HCT116 (cell line): ENCODE measurements around the gene NUP50. TPM values are rescaled to one million over a fixed set of nuclear protein-coding genes. Genes with fewer than 3 reads are reported as not detected.

ENCODE experiments used
- ATAC-seq: fragments of 200-7000 bp; cut with Tn5 transposase; 2 replicates; pipeline ENCODE4 v1.9.1; 2020; ENCODE audit warnings: mild to moderate bottlenecking, moderate library complexity
- BruUV-seq: library from RNA; stranded (reverse); fragments of 400-500 nt; replicated peaks from 2 replicates; lab custom pipeline; 2021; lab: Mats Ljungman, UMichigan
- CTCF ChIA-PET: fragments of 300-600 bp; sonication (Branson Sonifier 250); formaldehyde crosslinking; loops from one replicate; lab custom pipeline; 2021; ENCODE audit warnings: antibody characterized with exemption; lab: Charles Lee
- POLR2A ChIA-PET: fragments of 300-600, 350-600 bp; sonication (Branson Sonifier 250); formaldehyde crosslinking; loops from one replicate; lab custom pipeline; 2021; ENCODE audit warnings: antibody characterized with exemption; lab: Charles Lee
- RAD21 ChIA-PET, 2 experiments: fragments of 300-600 bp; sonication (Branson Sonifier 250); formaldehyde crosslinking; loops; one replicate each; lab custom pipeline; 2023; ENCODE audit warnings: low total read pairs in 2 of 2; ENCODE audit not compliant: uncharacterized antibody in 2 of 2, unreplicated experiment in 2 of 2, low non-redundant PET in 1 of 2; lab: Charles Lee
- DNase-seq: peaks from one replicate; pipeline ENCODE4 v3.0.0-alpha.2; 2010; ENCODE audit warnings: low read depth, low spot score
- H2AFZ ChIP-seq: fragments of 200-600 bp; shearing (Covaris generic), sonication (generic); 2 replicates; pipeline ENCODE4 v1.6.1; 2017; ENCODE audit warnings: low read depth, mixed run types, mixed read lengths, antibody characterized with exemption, low read length; ENCODE audit not compliant: poor library complexity, severe bottlenecking
- H3K27ac ChIP-seq: 2 replicates; pipeline ENCODE4 v1.5.1; 2012; ENCODE audit warnings: low read depth, low read length
- H3K27me3 ChIP-seq: fragments of 200-600 bp; sonication (generic); 2 replicates; pipeline ENCODE4 v1.6.1; 2016; ENCODE audit warnings: mixed run types, low read length, mixed read lengths; ENCODE audit not compliant: insufficient read depth
- H3K36me3 ChIP-seq, 2 experiments: fragments of 200-500 bp in 1 of 2; fragments of 200-600 bp in 1 of 2; sonication (Bioruptor generic) in 1 of 2; sonication (generic) in 1 of 2; 2 replicates each; pipeline versions ENCODE4 v1.5.1 to v1.6.1; 2014 to 2016; ENCODE audit warnings: low read length in 2 of 2, inconsistent platforms in 1 of 2, mixed read lengths in 1 of 2, mixed run types in 1 of 2; ENCODE audit not compliant: insufficient read depth in 2 of 2, control insufficient read depth in 1 of 2
- H3K4me1 ChIP-seq, 2 experiments: fragments of 200-600 bp in 1 of 2; sonication (generic) in 1 of 2; 2 replicates each; pipeline versions ENCODE4 v1.5.1 to v1.6.1; 2012 to 2017; ENCODE audit warnings: low read length in 2 of 2, inconsistent platforms in 1 of 2, mild to moderate bottlenecking in 1 of 2, mixed read lengths in 1 of 2, mixed run types in 1 of 2, moderate library complexity in 1 of 2; ENCODE audit not compliant: insufficient read depth in 2 of 2, control insufficient read depth in 1 of 2
- H3K4me2 ChIP-seq: fragments of 200-600 bp; sonication (generic); 2 replicates; pipeline ENCODE4 v1.6.1; 2017; ENCODE audit warnings: mixed run types, low read length, mixed read lengths
- H3K4me3 ChIP-seq, 2 experiments: fragments of 200-600 bp in 1 of 2; sonication (generic) in 1 of 2; replicated peaks in 1 of 2; 2 replicates each; pipeline ENCODE4 v1.5.1; 2011 to 2016; ENCODE audit warnings: low read length in 2 of 2, control low read depth in 1 of 2, low read depth in 1 of 2, mild to moderate bottlenecking in 1 of 2, mixed read lengths in 1 of 2, mixed run types in 1 of 2
- H3K79me2 ChIP-seq: fragments of 200-600 bp; sonication (generic); 2 replicates; pipeline ENCODE4 v1.6.1; 2017; ENCODE audit warnings: mild to moderate bottlenecking, mixed run types, low read length, moderate library complexity, mixed read lengths; ENCODE audit not compliant: insufficient read depth
- H3K9ac ChIP-seq: fragments of 200-600 bp; sonication (generic); 2 replicates; pipeline ENCODE4 v1.6.1; 2016; ENCODE audit warnings: low read length, mixed read lengths
- H3K9me2 ChIP-seq: fragments of 200-600 bp; sonication (generic), shearing (Covaris generic); 2 replicates; pipeline ENCODE4 v1.6.1; 2017; ENCODE audit warnings: mixed run types, mild to moderate bottlenecking, moderate library complexity; ENCODE audit not compliant: insufficient read depth
- H3K9me3 ChIP-seq, 2 experiments: fragments of 200-500 bp in 1 of 2; fragments of 200-600 bp in 1 of 2; sonication (Bioruptor generic) in 1 of 2; sonication (generic) in 1 of 2; 2 replicates each; pipeline ENCODE4 v1.6.1; 2014 to 2017; ENCODE audit warnings: low read length in 2 of 2, mixed read lengths in 2 of 2, inconsistent platforms in 1 of 2, low read depth in 1 of 2, mild to moderate bottlenecking in 1 of 2, mixed run types in 1 of 2, moderate library complexity in 1 of 2; ENCODE audit not compliant: control insufficient read depth in 1 of 2, insufficient read depth in 1 of 2
- H4K20me1 ChIP-seq: fragments of 200-600 bp; sonication (generic), shearing (Covaris generic); 2 replicates; pipeline ENCODE4 v1.6.1; 2017; ENCODE audit warnings: mixed run types, mild to moderate bottlenecking, moderate library complexity; ENCODE audit not compliant: insufficient read depth
- CEBPB ChIP-seq: IDR thresholded peaks from 2 replicates; pipeline ENCODE4 v1.6.1; 2012; ENCODE audit warnings: low read depth
- EGR1 ChIP-seq: IDR thresholded peaks from 2 replicates; pipeline ENCODE4 v1.6.1; 2012; ENCODE audit warnings: low read depth
- ELF1 ChIP-seq: IDR thresholded peaks from 2 replicates; pipeline ENCODE4 v1.6.1; 2012; ENCODE audit warnings: low read depth, borderline replicate concordance
- EZH2 ChIP-seq: fragments of 200-600 bp; sonication (generic); IDR thresholded peaks from 2 replicates; pipeline ENCODE4 v1.6.1; 2017; ENCODE audit warnings: antibody characterized with exemption, mixed run types
- JUND ChIP-seq: IDR thresholded peaks from 2 replicates; pipeline ENCODE4 v1.6.1; 2012
- RAD21 ChIP-seq: IDR thresholded peaks from 2 replicates; pipeline ENCODE4 v1.6.1; 2012; ENCODE audit warnings: low read depth, mild to moderate bottlenecking
- SP1 ChIP-seq: IDR thresholded peaks from 2 replicates; pipeline ENCODE4 v1.6.1; 2012; ENCODE audit warnings: low read depth
- SRF ChIP-seq: IDR thresholded peaks from 2 replicates; pipeline ENCODE4 v1.6.1; 2012; ENCODE audit warnings: low read depth
- TCF7L2 ChIP-seq: IDR thresholded peaks from 2 replicates; pipeline ENCODE4 v1.7.0; 2011; ENCODE audit warnings: borderline replicate concordance, inconsistent platforms; ENCODE audit not compliant: insufficient read depth, insufficient read length; ENCODE audit errors: extremely low read depth
- YY1 ChIP-seq: IDR thresholded peaks from 2 replicates; pipeline ENCODE4 v1.6.1; 2011; ENCODE audit warnings: low read length, low read depth, moderate library complexity, mild to moderate bottlenecking; ENCODE audit not compliant: insufficient replicate concordance; ENCODE audit errors: extremely low read depth
- ZFX ChIP-seq: fragments of 450-650 bp; IDR thresholded peaks from 2 replicates; pipeline ENCODE4 v1.6.1; 2017
- ZNF274 ChIP-seq: fragments of 200-500 bp; sonication (Bioruptor generic); IDR thresholded peaks from 2 replicates; pipeline ENCODE4 v1.6.1; 2014; ENCODE audit warnings: mild to moderate bottlenecking, low read depth, low read length, inconsistent platforms
- intact Hi-C: fragments of 100-400 bp; cut with micrococcal nuclease; formaldehyde crosslinking; loops from 2 replicates; pipeline ENCODE4 v1.10.0; 2022
- total RNA-seq: library from RNA; stranded (reverse); gene quantifications from one replicate; pipeline ENCODE4 v1.2.1, GENCODE V29; 2021; ENCODE audit not compliant: unreplicated experiment
- TF ChIP-seq, protein P1 (sequence below): IDR thresholded peaks from 2 replicates; pipeline ENCODE4 v1.6.1; 2012
- TF ChIP-seq, protein P2 (sequence below): IDR thresholded peaks from 2 replicates; pipeline ENCODE4 v1.6.1; 2012; ENCODE audit warnings: low read depth
- TF ChIP-seq, protein P3 (sequence below), 3 experiments: fragments of 200-600 bp in 1 of 3; sonication (generic) in 1 of 3; IDR thresholded peaks in 2 of 3; conservative IDR thresholded peaks in 1 of 3; 2 replicates each; pipeline ENCODE4 v1.5.1; 2012 to 2017; ENCODE audit warnings: low read depth in 2 of 3, low read length in 2 of 3, antibody characterized with exemption in 1 of 3, borderline replicate concordance in 1 of 3, control low read depth in 1 of 3, mild to moderate bottlenecking in 1 of 3, mixed read lengths in 1 of 3, mixed run types in 1 of 3, moderate library complexity in 1 of 3; ENCODE audit not compliant: insufficient read depth in 1 of 3

NUP50 gene
- total RNA-seq, 1 experiment from 2014 or later, result 102 TPM

DNA sequence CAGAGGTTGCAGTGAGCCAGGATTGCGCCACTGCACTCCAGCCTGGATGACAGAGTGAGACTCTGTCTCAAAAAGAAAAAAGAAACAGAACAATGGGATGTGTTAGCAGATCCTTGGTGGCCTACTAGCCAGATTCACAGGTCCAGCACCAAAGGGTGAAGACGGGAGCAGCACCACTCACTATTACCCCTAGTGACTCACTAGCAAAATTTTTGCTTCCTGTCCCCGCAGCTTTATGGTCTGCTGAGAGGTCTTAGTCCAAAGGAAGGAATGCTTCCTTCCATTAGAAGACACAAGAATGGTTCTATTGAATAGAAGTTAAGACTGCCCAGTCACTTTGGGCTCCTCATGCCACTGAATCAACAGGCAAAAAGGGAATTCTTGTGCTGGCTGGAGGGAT is 35.9 kb upstream of the NUP50 start:
- no peak for TF ChIP-seq CEBPB
- TF ChIP-seq ZNF274, result no peak
- TF ChIP-seq, protein P1, sequence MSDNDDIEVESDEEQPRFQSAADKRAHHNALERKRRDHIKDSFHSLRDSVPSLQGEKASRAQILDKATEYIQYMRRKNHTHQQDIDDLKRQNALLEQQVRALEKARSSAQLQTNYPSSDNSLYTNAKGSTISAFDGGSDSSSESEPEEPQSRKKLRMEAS, result no peak
- TF ChIP-seq RAD21, result no peak
- TF ChIP-seq SP1, result no peak
- no peak for TF ChIP-seq EGR1
- no peak for TF ChIP-seq TCF7L2
- no peak for TF ChIP-seq EZH2
- no peak for TF ChIP-seq ZFX
- TF ChIP-seq ELF1, result no peak
- Histone ChIP-seq H3K9ac (no peak overlapping the region), H3K27me3 (no peaks in the 10 kb centered on the region), H3K36me3 (no peaks in the 10 kb centered on the region), H3K79me2 (no peaks in the 10 kb centered on the region), H3K27ac (no peak overlapping the region), H3K9me2 (no peaks in the 10 kb centered on the region), H3K4me3 (no peak overlapping the region), H2AFZ (no peak overlapping the region), H3K4me2 (peak overlapping the region; percentile 37), H3K9me3 (no peaks in the 10 kb centered on the region), H3K4me1 (peaks cover 0 to 9% of the 10 kb centered on the region in 2 experiments; a peak in 2 of 4 replicates), H4K20me1 (no peaks in the 10 kb centered on the region)
- peak; percentile 49; the same call in 1 of the 2 replicates for ATAC-seq
- intact Hi-C loops, result no loop called here
- CTCF ChIA-PET, result no interaction called here
- DNase-seq, result no peak
- no TSS peak for BruUV-seq
- POLR2A ChIA-PET, result no interaction called here
- RAD21 ChIA-PET, result no interaction called here

DNA sequence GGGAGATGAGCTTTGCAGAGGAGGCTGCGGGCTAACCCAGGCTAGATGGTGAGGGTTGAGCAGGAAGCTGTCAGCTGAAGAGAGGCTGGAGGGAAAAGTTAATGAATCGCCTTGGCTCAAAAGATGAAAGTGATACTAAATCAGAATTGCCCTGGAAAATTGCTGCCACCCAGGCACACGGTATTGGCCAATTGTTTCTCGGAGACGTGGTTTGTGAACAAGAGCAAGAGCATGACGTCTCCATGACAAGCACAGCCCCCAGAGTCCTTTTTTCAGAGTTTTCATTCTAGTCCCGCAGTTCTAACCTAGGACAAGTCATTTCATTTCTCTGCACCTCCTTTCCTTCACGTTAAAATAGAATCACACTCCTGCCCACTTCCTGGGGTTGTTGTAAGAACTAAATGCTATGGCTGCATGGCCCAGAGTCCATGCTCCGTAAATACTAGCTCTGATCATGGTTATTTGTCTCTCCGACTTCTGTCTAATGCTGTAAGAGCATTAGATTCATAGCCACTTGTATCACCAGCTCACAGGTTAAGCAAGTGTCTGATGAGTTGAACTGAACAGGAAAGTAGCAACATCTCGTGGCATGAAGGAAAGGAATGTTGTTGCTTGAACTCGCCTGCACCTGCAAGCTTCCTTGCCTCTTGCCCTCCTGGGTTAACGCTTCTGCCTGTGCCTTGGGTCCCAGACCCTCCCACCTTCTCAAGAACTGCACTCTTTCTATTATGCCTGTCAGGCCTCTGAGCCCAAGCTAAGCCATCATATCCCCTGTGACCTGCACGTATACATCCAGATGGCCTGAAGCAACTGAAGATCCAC is 33.8 kb upstream of the NUP50 start:
- no peaks in the 10 kb centered on the region for H3K27me3 ChIP-seq
- no peaks in the 10 kb centered on the region for H4K20me1 ChIP-seq
- CTCF ChIA-PET, result no interaction called here
- RAD21 ChIA-PET, result no interaction called here
- H3K4me2 ChIP-seq, result no peak overlapping the region
- no peak overlapping the region for H2AFZ ChIP-seq
- intact Hi-C loops, result no loop called here
- H3K9me3 ChIP-seq, result peaks cover 0 to 9% of the 10 kb centered on the region in 2 experiments; a peak in 1 of 4 replicates
- H3K9me2 ChIP-seq, result no peaks in the 10 kb centered on the region
- H3K36me3 ChIP-seq, result peaks cover 2 to 13% of the 10 kb centered on the region in 2 experiments; a peak in 2 of 4 replicates
- H3K4me1 ChIP-seq, result peaks cover 0 to 9% of the 10 kb centered on the region in 2 experiments; a peak in 2 of 4 replicates
- H3K79me2 ChIP-seq, result no peaks in the 10 kb centered on the region
- H3K9ac ChIP-seq, result no peak overlapping the region
- no peak for ATAC-seq
- H3K27ac ChIP-seq, result no peak overlapping the region
- DNase-seq, result no peak
- BruUV-seq, result no TSS peak
- POLR2A ChIA-PET, result no interaction called here
- H3K4me3 ChIP-seq, result no peak overlapping the region
- TF ChIP-seq SP1, result no peak
- no peak for TF ChIP-seq SRF
- TF ChIP-seq, protein P2, sequence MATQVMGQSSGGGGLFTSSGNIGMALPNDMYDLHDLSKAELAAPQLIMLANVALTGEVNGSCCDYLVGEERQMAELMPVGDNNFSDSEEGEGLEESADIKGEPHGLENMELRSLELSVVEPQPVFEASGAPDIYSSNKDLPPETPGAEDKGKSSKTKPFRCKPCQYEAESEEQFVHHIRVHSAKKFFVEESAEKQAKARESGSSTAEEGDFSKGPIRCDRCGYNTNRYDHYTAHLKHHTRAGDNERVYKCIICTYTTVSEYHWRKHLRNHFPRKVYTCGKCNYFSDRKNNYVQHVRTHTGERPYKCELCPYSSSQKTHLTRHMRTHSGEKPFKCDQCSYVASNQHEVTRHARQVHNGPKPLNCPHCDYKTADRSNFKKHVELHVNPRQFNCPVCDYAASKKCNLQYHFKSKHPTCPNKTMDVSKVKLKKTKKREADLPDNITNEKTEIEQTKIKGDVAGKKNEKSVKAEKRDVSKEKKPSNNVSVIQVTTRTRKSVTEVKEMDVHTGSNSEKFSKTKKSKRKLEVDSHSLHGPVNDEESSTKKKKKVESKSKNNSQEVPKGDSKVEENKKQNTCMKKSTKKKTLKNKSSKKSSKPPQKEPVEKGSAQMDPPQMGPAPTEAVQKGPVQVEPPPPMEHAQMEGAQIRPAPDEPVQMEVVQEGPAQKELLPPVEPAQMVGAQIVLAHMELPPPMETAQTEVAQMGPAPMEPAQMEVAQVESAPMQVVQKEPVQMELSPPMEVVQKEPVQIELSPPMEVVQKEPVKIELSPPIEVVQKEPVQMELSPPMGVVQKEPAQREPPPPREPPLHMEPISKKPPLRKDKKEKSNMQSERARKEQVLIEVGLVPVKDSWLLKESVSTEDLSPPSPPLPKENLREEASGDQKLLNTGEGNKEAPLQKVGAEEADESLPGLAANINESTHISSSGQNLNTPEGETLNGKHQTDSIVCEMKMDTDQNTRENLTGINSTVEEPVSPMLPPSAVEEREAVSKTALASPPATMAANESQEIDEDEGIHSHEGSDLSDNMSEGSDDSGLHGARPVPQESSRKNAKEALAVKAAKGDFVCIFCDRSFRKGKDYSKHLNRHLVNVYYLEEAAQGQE, result no peak
- no peak for TF ChIP-seq CEBPB
- no peak for TF ChIP-seq YY1
- TF ChIP-seq EZH2, result no peak
- no peak for TF ChIP-seq JUND
- TF ChIP-seq, protein P3, sequence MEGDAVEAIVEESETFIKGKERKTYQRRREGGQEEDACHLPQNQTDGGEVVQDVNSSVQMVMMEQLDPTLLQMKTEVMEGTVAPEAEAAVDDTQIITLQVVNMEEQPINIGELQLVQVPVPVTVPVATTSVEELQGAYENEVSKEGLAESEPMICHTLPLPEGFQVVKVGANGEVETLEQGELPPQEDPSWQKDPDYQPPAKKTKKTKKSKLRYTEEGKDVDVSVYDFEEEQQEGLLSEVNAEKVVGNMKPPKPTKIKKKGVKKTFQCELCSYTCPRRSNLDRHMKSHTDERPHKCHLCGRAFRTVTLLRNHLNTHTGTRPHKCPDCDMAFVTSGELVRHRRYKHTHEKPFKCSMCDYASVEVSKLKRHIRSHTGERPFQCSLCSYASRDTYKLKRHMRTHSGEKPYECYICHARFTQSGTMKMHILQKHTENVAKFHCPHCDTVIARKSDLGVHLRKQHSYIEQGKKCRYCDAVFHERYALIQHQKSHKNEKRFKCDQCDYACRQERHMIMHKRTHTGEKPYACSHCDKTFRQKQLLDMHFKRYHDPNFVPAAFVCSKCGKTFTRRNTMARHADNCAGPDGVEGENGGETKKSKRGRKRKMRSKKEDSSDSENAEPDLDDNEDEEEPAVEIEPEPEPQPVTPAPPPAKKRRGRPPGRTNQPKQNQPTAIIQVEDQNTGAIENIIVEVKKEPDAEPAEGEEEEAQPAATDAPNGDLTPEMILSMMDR (IDR thresholded peaks at IDR 0.05 in 2 of 3, conservative IDR thresholded peaks at IDR 0.05 in 1 of 3; ENCODE audit: borderline replicate concordance in 1 of 3, insufficient read depth in 1 of 3, low read depth in 2 of 3, low read length in 2 of 3), result no peak
